Suprapubic skin (tissue), 3 donors: ENCODE measurements around the gene GPC5.

Experiments
- CTCF ChIP-seq, 2 donors: fragments of 200-600 bp in 1 of 2; fragments of 450-650 bp in 1 of 2; sonication (generic) in 1 of 2; IDR thresholded peaks; one replicate each; pipeline ENCODE4 v1.5.1; 2016 to 2019; ENCODE audit warnings: antibody characterized with exemption in 2 of 2, mild to moderate bottlenecking in 1 of 2, moderate library complexity in 1 of 2
- POLR2A ChIP-seq, 2 donors: fragments of 450-650 bp; IDR thresholded peaks; one replicate each; pipeline ENCODE4 v1.6.1; 2017; ENCODE audit warnings: antibody characterized with exemption in 2 of 2, mild to moderate bottlenecking in 2 of 2, moderate library complexity in 2 of 2

DNA sequence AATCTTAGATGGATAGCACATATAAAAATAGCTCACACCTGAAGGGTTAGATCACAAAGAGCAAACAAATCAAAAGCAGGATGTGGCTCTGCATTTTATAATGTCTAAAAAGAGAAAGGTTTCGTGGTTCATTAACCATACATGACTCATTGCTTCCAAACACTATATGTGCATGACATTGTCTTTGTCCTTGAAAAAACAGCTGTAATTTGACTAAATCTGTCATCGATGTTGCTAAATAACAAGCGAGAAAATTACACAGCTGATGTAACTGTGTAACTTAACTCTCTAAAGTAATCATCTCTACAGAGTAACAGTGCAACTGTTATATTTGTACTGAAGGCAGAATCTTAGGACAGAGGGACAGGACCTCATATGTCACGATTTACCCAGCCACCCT, 1445.1 kb downstream of the GPC5 start:
- TF ChIP-seq CTCF (IDR thresholded peaks at IDR 0.05) (no peak), POLR2A (IDR thresholded peaks at IDR 0.05) (no peak)
